ENCODE measurements around the gene MOSPD3.

DNA sequence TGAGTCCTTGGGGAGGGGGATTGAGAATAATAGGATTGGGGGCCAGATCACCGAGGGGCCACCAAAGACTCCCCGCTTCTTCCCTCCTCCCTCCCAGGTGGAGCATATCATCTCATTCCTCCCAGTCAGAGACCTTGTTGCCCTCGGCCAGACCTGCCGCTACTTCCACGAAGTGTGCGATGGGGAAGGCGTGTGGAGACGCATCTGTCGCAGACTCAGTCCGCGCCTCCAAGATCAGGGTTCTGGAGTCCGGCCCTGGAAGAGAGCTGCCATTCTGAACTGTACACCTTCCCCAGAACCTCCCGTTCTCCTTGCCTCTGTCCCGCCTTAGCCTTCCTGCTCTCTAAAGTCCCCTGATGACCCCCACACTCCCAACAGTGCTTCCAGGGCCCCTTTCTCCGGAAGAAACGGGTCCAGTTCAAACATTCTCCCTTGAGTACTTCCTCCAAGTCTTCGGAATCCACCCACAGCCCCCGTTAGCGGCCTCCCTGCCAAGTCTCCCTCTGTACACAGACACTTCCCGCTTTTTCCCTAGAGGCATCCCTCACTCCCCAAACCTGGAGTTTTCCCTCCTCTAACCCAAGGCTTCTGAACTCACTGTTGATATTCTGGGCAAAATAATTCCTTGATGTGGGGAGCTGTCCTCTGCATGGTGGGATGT is 22.1 kb upstream of the MOSPD3 start:
- TF ChIP-seq, protein P1, sequence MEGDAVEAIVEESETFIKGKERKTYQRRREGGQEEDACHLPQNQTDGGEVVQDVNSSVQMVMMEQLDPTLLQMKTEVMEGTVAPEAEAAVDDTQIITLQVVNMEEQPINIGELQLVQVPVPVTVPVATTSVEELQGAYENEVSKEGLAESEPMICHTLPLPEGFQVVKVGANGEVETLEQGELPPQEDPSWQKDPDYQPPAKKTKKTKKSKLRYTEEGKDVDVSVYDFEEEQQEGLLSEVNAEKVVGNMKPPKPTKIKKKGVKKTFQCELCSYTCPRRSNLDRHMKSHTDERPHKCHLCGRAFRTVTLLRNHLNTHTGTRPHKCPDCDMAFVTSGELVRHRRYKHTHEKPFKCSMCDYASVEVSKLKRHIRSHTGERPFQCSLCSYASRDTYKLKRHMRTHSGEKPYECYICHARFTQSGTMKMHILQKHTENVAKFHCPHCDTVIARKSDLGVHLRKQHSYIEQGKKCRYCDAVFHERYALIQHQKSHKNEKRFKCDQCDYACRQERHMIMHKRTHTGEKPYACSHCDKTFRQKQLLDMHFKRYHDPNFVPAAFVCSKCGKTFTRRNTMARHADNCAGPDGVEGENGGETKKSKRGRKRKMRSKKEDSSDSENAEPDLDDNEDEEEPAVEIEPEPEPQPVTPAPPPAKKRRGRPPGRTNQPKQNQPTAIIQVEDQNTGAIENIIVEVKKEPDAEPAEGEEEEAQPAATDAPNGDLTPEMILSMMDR (IDR thresholded peaks at IDR 0.05): no peak
- no peak for TF ChIP-seq POLR2A (IDR thresholded peaks at IDR 0.05)
